Endothelial cell of umbilical vein (primary cell): ENCODE measurements around the gene HPX. TPM values are rescaled to one million over a fixed set of nuclear protein-coding genes. Genes with fewer than 3 reads are reported as not detected.

Source experiments
- BruUV-seq: library from RNA; stranded (reverse); fragments of 400-500 nt; replicated peaks from 2 replicates; lab custom pipeline; 2021; lab: Mats Ljungman, UMichigan
- CTCF ChIA-PET: fragments of 300-600, 350-600 bp; sonication (Branson Sonifier 250); formaldehyde crosslinking; loops from one replicate; lab custom pipeline; 2021; ENCODE audit warnings: antibody characterized with exemption, inconsistent platforms; lab: Charles Lee
- POLR2A ChIA-PET: fragments of 300-600, 350-600 bp; sonication (Branson Sonifier 250); formaldehyde crosslinking; loops from one replicate; lab custom pipeline; 2021; ENCODE audit warnings: antibody characterized with exemption, inconsistent platforms; lab: Charles Lee
- DNase-seq: peaks from one replicate; pipeline ENCODE4 v3.0.0-alpha.2; 2011; ENCODE audit warnings: low read depth, low spot score
- FAIRE-seq: peaks from 2 replicates; lab custom pipeline; 2011; peaks lifted over from hg19 to GRCh38; lab: Jason Lieb, UNC
- H2AFZ ChIP-seq: 2 replicates; pipeline ENCODE4 v1.6.0; 2012; ENCODE audit warnings: low read depth, low read length, control low read depth, inconsistent platforms
- H3K27ac ChIP-seq: 2 replicates; pipeline ENCODE4 v1.5.1; 2011; ENCODE audit warnings: low read depth, mild to moderate bottlenecking, control low read depth, low read length, moderate library complexity; ENCODE audit not compliant: insufficient read depth
- H3K27me3 ChIP-seq, 2 experiments: 2 replicates each; pipeline versions ENCODE4 v1.6.0 to v1.6.1; 2011; ENCODE audit warnings: low read length in 2 of 2, mixed read lengths in 1 of 2; ENCODE audit not compliant: control insufficient read depth in 2 of 2, insufficient read depth in 2 of 2
- H3K36me3 ChIP-seq, 2 experiments: 2 replicates in 1 of 2; 3 replicates in 1 of 2; pipeline ENCODE4 v1.5.1; 2011; ENCODE audit warnings: low read length in 2 of 2, mild to moderate bottlenecking in 1 of 2, moderate library complexity in 1 of 2; ENCODE audit not compliant: control insufficient read depth in 2 of 2, insufficient read depth in 2 of 2; ENCODE audit errors: extremely low read depth in 1 of 2
- H3K4me1 ChIP-seq: 3 replicates; pipeline ENCODE4 v1.5.1; 2011; ENCODE audit warnings: mild to moderate bottlenecking, low read length; ENCODE audit not compliant: control insufficient read depth, insufficient read depth; ENCODE audit errors: extremely low read depth
- H3K4me2 ChIP-seq: 2 replicates; pipeline ENCODE4 v1.6.1; 2011; ENCODE audit warnings: low read length, control low read depth, mixed read lengths; ENCODE audit not compliant: insufficient read depth
- H3K4me3 ChIP-seq, 3 experiments: fragments of 200-600 bp in 1 of 3; sonication (generic), shearing (Covaris generic) in 1 of 3; replicated peaks in 1 of 3; 2 replicates each; pipeline ENCODE4 v1.5.1; 2011 to 2016; ENCODE audit warnings: control low read depth in 3 of 3, low read length in 3 of 3, mild to moderate bottlenecking in 2 of 3, inconsistent platforms in 1 of 3, low read depth in 1 of 3, moderate library complexity in 1 of 3; ENCODE audit not compliant: insufficient read depth in 1 of 3
- H3K79me2 ChIP-seq: 2 replicates; pipeline ENCODE4 v1.6.0; 2012; ENCODE audit warnings: low read length, inconsistent platforms; ENCODE audit not compliant: control insufficient read depth, insufficient read depth
- H3K9ac ChIP-seq: replicated peaks from 2 replicates; pipeline ENCODE3; 2011; ENCODE audit warnings: low read length, control low read depth; ENCODE audit not compliant: insufficient read depth; ENCODE audit errors: extremely low read depth
- H3K9me1 ChIP-seq: replicated peaks from 3 replicates; pipeline ENCODE4 v1.6.0; 2011; ENCODE audit warnings: mild to moderate bottlenecking, low read length; ENCODE audit not compliant: control insufficient read depth, insufficient read depth; ENCODE audit errors: extremely low read depth
- H3K9me3 ChIP-seq: replicated peaks from 2 replicates; pipeline ENCODE4 v1.5.1; 2012; ENCODE audit warnings: low read length, inconsistent platforms; ENCODE audit not compliant: control insufficient read depth, insufficient read depth
- H4K20me1 ChIP-seq: replicated peaks from 2 replicates; pipeline ENCODE3; 2011; ENCODE audit warnings: mild to moderate bottlenecking, low read length; ENCODE audit not compliant: control insufficient read depth, insufficient read depth; ENCODE audit errors: extremely low read depth
- FOS ChIP-seq: IDR thresholded peaks from 2 replicates; pipeline ENCODE4 v1.6.1; 2011; ENCODE audit warnings: mild to moderate bottlenecking, low read length, moderate library complexity, borderline replicate concordance; ENCODE audit not compliant: insufficient read depth
- GATA2 ChIP-seq: IDR thresholded peaks from 2 replicates; pipeline ENCODE4 v1.7.0; 2011; ENCODE audit warnings: low read depth, mild to moderate bottlenecking, moderate library complexity, mixed read lengths, low read length; ENCODE audit not compliant: insufficient read length, insufficient read depth
- JUN ChIP-seq: IDR thresholded peaks from 2 replicates; pipeline ENCODE4 v1.6.1; 2011; ENCODE audit warnings: borderline replicate concordance, low read depth; ENCODE audit not compliant: insufficient read length, insufficient read depth
- MAX ChIP-seq: IDR thresholded peaks from 2 replicates; pipeline ENCODE4 v1.6.1; 2011; ENCODE audit not compliant: insufficient read depth, insufficient read length
- MYC ChIP-seq: IDR thresholded peaks from one replicate; pipeline ENCODE4 v1.6.1; 2011; ENCODE audit warnings: mild to moderate bottlenecking, low read depth, low read length
- POLR2A ChIP-seq: IDR thresholded peaks from 2 replicates; pipeline ENCODE4 v1.6.1; 2012; ENCODE audit warnings: low read depth, mild to moderate bottlenecking, control low read depth, low read length
- POLR2AphosphoS5 ChIP-seq: IDR thresholded peaks from 2 replicates; pipeline ENCODE4 v1.6.1; 2012; ENCODE audit warnings: low read depth, mild to moderate bottlenecking, control low read depth, low read length, moderate library complexity; ENCODE audit not compliant: insufficient read depth
- dilution Hi-C: fragments of 300-500 bp; cut with MboI; formaldehyde crosslinking; loops from one replicate; pipeline ENCODE4 v1.15.0; 2019; ENCODE audit warnings: low sequenced_read_pairs; ENCODE audit not compliant: extremely low pct_ligation_motif_present
- intact Hi-C: fragments of 100-400 bp; cut with micrococcal nuclease; formaldehyde crosslinking; loops from one replicate; pipeline ENCODE4 v1.10.0; 2022
- polyA plus RNA-seq, 4 experiments: library from polyadenylated mRNA; depleted of rRNA in 3 of 4; stranded (reverse) in 3 of 4; unstranded in 1 of 4; fragments of >200 nt; gene quantifications; 2 replicates each; pipeline versions ENCODE4 v1.2.1 to v1.2.3, GENCODE V29; 2011 to 2012; ENCODE audit warnings: missing spikeins in 1 of 4
- total RNA-seq: library from RNA; stranded (reverse); gene quantifications from 2 replicates; pipeline ENCODE4 v1.2.3, GENCODE V29; 2021
- TF ChIP-seq, protein P1 (sequence below), 2 donors: IDR thresholded peaks; 1 replicate in 1 of 2; 2 replicates in 1 of 2; pipeline ENCODE4 v1.5.1; 2011; ENCODE audit warnings: low read length in 2 of 2, mild to moderate bottlenecking in 2 of 2, moderate library complexity in 2 of 2, control low read depth in 1 of 2, inconsistent platforms in 1 of 2, low read depth in 1 of 2; ENCODE audit not compliant: insufficient read depth in 1 of 2; ENCODE audit errors: extremely low read depth in 1 of 2

The HPX gene
- total and polyA plus RNA-seq, 2 donors (not counting 3 experiments of a cell fraction or from before 2014, with no cell fraction given), result 1.3 to 1.5 TPM

GRCh38 chr11:6442441-6442840 is 1.7 kb upstream of the HPX start:
- no peaks in the 10 kb centered on the region for H3K9me3 ChIP-seq
- no peak overlapping the region for H3K4me2 ChIP-seq
- dilution Hi-C loops (no loop called here), intact Hi-C loops (loop anchor here (2.0 kb wide), 2 partner anchors 30 to 52 kb away; partner anchors contain the start of genes SMPD1 and TRIM3)
- TF ChIP-seq POLR2A, result no peak
- TF ChIP-seq JUN, result no peak
- TF ChIP-seq, protein P1, sequence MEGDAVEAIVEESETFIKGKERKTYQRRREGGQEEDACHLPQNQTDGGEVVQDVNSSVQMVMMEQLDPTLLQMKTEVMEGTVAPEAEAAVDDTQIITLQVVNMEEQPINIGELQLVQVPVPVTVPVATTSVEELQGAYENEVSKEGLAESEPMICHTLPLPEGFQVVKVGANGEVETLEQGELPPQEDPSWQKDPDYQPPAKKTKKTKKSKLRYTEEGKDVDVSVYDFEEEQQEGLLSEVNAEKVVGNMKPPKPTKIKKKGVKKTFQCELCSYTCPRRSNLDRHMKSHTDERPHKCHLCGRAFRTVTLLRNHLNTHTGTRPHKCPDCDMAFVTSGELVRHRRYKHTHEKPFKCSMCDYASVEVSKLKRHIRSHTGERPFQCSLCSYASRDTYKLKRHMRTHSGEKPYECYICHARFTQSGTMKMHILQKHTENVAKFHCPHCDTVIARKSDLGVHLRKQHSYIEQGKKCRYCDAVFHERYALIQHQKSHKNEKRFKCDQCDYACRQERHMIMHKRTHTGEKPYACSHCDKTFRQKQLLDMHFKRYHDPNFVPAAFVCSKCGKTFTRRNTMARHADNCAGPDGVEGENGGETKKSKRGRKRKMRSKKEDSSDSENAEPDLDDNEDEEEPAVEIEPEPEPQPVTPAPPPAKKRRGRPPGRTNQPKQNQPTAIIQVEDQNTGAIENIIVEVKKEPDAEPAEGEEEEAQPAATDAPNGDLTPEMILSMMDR (IDR thresholded peaks at IDR 0.05; ENCODE audit: extremely low read depth in 1 of 2, insufficient read depth in 1 of 2, low read depth in 1 of 2, low read length in 2 of 2), result no peak
- no peak for TF ChIP-seq MAX
- TF ChIP-seq MYC, result no peak
- TF ChIP-seq POLR2AphosphoS5, result no peak
- no peak for TF ChIP-seq GATA2
- no peak for TF ChIP-seq FOS
- H3K36me3 ChIP-seq, result no peaks in the 10 kb centered on the region
- H3K79me2 ChIP-seq, result no peaks in the 10 kb centered on the region
- no peaks in the 10 kb centered on the region for H4K20me1 ChIP-seq
- ChIA-PET POLR2A (no interaction called here), CTCF (interaction anchor here (1.4 to 9.9 kb wide), 5 partner anchors 23 to 262 kb away, joined by 3 to 638 read pairs (median 15); partner anchors contain the start of gene APBB1)
- FAIRE-seq, result no peak
- H2AFZ ChIP-seq, result no peak overlapping the region
- H3K27me3 ChIP-seq, result no peaks in the 10 kb centered on the region
- BruUV-seq, result no TSS peak
- H3K4me3 ChIP-seq, result no peak overlapping the region
- H3K27ac ChIP-seq, result no peak overlapping the region
- no peaks in the 10 kb centered on the region for H3K9me1 ChIP-seq
- H3K9ac ChIP-seq, result no peak overlapping the region
- no peaks in the 10 kb centered on the region for H3K4me1 ChIP-seq
- no peak for DNase-seq
